NCI-H2081 treated with DMSO at 0.1 percent for 48 hours (cell line): Measurements from ENCODE around the gene DAO.

Source experiments
- DNase-seq: peaks from one replicate; lab custom pipeline; 2025; lab: John Stamatoyannopoulos, UW

Gene DAO

DNA sequence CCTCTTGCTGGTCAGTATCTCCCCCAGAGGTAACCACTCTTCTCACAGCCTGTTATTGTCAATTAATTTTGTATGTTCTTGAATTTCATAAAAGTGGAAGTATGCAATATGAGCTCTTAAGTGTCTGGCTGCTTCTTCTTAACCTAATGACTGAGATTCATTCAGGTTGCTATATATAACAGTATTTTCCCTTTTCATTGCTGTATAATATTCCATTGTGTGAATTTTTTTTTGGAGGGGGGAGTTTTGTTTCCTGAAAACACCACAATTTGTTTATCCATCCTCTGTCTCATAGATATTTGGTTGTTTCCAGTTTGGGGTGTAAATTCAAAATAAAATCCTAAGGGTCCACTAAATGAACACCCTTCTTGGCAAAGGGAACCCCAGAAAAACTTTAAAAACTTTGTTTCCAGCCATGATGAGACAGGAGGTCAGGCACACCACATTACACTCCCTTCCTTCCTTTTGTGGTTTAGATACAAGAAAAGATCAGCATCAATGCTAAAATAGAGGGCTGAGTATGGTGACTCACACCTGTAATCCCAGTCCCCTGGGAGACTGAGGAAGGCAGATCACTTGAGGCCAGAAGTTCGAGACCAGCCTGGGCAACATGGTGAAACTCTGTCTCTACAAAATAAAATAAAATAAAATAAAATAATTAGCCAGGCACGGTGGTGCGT lies 4.1 kb upstream of the DAO start:
- DNase-seq: no peak

DNA sequence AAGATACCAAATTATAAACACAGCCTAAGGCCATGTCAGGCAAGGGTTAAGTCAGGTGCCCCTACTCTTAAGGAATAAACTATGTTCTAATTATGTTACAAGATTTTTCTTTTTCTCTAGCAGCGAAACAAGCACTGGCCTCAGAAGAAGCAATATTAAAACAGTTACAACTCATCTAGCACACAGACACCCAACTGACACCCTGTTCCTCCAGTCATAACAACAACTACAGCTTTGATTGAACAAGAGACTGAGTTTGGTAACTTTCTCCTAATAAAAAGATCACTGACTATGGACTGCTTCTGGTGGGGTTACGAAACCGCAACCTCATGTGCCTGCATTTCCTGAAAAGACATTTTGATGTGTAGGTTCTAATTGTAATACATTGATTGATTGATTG lies 3.3 kb upstream of the DAO start:
- DNase-seq: no peak

- DNase-seq: no peak
Observed at GRCh38 chr12:108881953-108882352, 2.1 kb downstream of the DAO start.

DNA sequence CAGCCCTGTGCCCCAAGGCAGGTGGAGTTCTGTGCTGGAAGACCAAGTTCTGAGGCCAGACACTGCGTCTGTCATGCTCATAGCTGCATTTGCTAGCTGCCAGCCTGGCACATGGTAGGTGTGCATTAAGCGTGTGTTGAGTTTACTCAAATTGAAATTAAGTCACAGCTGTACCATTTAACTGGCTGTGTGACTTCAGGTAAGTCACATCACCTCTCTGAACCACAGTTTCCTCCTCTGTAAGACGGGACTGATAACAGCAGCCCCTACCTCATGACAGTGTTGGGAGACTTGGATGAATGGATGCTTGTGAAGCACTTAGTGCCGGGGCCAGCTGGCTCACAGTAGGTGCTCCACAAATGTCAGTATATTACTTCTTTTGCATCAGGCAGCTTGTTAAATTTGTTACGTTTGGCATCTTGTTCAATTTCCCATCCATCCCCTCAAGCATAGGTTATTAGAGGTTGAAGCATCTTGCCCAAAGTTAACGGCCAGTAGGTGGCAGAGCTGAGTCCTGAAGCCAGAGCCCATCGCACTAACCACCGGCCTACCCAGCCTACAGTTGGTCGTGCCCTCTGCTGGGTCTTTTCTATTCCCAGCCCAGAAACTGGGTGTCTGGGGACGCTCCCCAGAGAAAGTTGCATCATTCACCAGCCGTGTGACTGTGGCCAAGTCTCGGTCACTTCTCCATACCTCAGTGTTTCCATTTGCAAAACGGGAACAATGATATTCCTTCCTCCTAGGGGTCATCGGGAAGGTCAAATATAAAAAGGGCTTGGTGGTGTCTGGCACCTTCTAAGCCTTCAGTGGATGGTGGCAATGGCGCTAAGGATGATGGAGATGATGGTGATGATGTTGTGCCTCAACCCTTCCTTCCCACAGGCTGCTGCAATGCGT lies 4.5 kb downstream of the DAO start:
- no peak for DNase-seq

GRCh38 chr12:108886873-108887629 lies 7.2 kb downstream of the DAO start:
- DNase-seq: no peak

- no peak for DNase-seq
Observed at GRCh38 chr12:108888031-108888430, 8.1 kb downstream of the DAO start.

DNA sequence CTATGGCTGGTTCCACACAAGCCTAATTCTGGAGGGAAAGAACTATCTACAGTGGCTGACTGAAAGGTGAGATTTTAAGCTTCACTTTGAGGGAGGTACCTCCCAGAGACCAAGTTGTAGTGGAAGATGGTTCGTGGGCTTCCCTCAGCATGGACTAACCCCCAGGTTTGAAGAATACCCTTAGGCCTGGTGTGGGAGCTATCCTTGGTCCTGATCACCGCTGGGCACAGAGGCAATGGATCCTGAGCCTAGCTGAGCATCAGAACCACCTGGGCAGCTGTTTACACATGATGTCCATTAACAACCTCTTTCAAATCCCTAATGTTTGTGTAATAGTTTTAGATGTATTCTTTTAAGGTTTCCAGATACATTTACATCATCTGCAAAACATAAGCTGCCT lies 10.3 kb downstream of the DAO start:
- no peak for DNase-seq

DNA sequence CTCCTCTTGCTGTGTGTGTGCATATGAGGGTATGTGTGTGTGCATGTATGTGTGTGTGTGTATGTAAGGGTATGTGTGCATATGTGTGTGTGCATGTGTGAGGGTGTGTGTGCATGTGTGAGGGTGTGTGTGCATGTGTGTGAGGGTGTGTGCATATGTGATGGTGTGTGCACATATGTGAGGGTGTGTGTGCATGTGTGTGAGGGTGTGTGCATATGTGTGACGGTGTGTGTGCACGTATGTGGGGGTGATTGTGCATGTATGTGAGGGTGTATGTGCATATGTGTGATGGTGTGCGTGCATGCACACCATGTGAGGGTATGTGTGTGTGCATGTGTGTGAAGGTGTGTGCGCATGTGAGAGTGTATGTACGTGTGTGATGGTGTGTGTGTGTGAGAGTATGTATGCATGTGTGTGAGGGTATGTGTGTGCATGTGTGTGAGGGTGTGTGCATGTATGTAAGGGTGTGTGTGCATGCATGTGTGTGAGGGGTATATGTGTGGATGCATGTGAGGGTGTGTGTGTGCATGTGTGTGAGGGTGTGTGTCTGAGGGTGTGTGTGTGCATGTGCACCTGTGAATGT lies 15.4 kb downstream of the DAO start:
- no peak for DNase-seq

GRCh38 chr12:108896336-108896735 lies 16.4 kb downstream of the DAO start:
- DNase-seq: no peak

- DNase-seq: no peak
Observed at GRCh38 chr12:108896817-108897216, 16.9 kb downstream of the DAO start.

- no peak for DNase-seq
Observed at GRCh38 chr12:108899145-108899544, 19.3 kb downstream of the DAO start.

GRCh38 chr12:108905725-108906124 lies 25.8 kb downstream of the DAO start:
- DNase-seq: no peak

GRCh38 chr12:108906971-108907370 lies 27.1 kb downstream of the DAO start:
- no peak for DNase-seq

GRCh38 chr12:108907839-108908351 lies 28.0 kb downstream of the DAO start:
- no peak for DNase-seq

DNA sequence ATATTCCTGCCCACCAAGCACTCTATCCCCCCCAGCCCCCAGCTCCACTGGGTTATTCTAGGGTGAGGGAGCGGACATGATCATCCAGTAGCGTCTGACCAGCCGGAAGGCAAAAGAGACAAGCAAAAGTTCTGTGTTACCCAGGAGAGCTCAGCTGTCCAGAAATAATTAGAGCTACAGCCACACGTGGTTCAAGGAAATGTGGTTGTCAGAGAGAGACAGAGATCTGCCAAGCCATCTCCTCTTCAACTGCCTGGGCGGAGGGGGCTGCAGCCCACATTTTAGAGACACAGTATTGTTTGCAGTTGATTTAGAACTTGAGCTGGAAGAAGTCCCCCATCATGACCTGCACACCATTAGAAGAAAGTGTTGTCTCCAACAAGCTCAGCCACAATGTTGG lies 30.4 kb downstream of the DAO start:
- no peak for DNase-seq

- DNase-seq: no peak
Observed at GRCh38 chr12:108911915-108912314, 32.0 kb downstream of the DAO start.

DNA sequence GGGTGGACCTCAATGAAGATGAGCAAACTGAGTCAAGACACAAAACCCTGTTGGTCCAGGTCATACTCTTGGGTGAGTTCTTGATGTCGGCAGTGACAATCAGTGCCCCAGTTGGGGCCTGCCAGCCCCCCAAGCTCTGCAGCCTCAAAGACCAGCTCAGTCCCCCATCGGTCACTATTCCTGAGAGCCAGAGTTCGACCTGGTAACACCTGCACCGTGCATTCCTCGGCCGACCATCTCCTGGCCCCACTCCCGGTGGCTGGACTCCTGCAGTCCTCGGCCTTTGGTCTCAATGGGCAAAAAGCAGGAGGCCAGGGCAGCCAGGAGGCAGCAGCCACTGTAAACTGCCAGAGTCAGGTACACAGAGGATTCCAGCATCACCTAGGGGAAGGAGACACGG lies 32.5 kb downstream of the DAO start:
- no peak for DNase-seq

DNA sequence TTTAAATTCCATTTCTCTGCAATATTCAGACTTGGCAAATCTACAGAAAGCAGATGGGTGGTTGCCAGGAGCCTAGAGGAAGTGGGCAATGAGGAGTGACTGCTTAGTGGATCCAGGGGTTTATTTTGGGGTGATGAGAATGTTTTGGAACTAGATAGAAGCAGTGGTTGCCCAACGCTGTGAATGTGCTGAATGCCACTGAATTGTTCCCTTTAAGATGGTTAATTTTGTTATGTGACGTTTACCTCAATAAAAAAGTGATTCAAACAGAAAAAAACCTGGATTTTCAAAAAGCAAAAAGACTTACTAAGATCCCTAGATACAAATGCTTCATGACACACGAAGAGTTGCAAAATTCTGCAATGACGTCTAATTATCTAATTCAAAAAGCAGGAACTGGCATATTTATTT lies 34.2 kb downstream of the DAO start:
- no peak for DNase-seq

DNA sequence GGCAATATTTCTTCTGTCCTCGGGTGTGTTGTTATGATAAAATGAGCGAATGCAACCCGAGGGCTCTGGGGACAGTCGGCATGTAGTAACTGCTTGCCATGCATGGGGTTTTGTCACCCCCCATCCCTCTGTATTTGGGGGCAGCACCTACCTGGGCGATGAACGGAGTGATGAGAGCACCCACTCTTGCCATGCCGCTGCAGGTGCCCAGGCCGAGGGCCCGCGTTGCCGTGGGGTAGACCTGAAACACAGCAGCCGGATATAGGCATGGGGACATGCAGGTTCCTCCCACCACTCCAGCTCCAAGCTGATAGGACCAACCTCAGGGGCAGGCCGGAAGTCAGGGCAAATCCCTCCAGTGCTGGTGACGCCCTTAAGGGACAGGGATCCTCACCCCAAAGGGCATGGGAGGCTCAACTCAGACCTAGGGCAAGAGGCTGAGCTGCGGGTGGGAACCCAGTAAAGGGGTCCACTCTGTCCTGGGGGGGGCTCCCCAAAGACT lies 35.8 kb downstream of the DAO start:
- DNase-seq: no peak

GRCh38 chr12:108916336-108916735 lies 36.4 kb downstream of the DAO start:
- DNase-seq: no peak

DNA sequence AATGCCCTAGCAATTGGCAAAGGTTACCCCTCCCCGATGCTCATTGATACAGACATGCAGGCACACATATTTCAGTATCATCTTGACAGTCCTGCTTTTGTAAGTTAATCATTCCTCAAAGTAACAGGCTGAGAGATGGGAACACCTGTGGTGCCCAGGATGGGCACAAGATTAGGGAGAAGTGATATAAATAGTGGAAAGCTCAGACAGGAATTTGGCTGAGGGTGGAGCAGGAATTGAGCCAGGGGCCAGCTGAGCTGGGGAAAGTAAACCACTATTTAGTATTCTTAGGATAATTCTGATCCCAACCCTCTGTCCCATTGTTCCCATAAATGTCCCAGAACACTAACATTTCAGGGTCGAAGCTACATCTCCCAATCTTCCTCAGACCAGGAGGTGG lies 38.3 kb downstream of the DAO start:
- DNase-seq: no peak
